Neural cell (in vitro differentiated cells): ENCODE results near the gene YIPF5.

Experiments used
- CTCF ChIP-seq: fragments of 450-650 bp; IDR thresholded peaks from 2 replicates; pipeline ENCODE4 v1.5.1; 2014; ENCODE audit warnings: antibody characterized with exemption, mild to moderate bottlenecking, moderate library complexity; ENCODE audit not compliant: poor library complexity, severe bottlenecking
- EP300 ChIP-seq: fragments of 450-650 bp; conservative IDR thresholded peaks from 2 replicates; pipeline ENCODE4 v1.6.1; 2014; ENCODE audit warnings: antibody characterized with exemption, mild to moderate bottlenecking, moderate library complexity; ENCODE audit not compliant: poor library complexity, severe bottlenecking
- EZH2 ChIP-seq: fragments of 200-600, 300-800 bp; shearing (Covaris generic), sonication (generic); IDR thresholded peaks from 2 replicates; pipeline ENCODE4 v1.6.1; 2014; ENCODE audit warnings: antibody characterized with exemption, low read length, borderline replicate concordance, mild to moderate bottlenecking; ENCODE audit not compliant: insufficient read depth, poor library complexity, severe bottlenecking
- POLR2AphosphoS5 ChIP-seq: IDR thresholded peaks from 2 replicates; pipeline ENCODE4 v1.6.1; 2012
- RAD21 ChIP-seq: fragments of 450-650 bp; conservative IDR thresholded peaks from 2 replicates; pipeline ENCODE4 v1.6.1; 2014; ENCODE audit warnings: antibody characterized with exemption, mild to moderate bottlenecking, moderate library complexity
- REST ChIP-seq: IDR thresholded peaks from 2 replicates; pipeline ENCODE4 v1.6.1; 2012; ENCODE audit warnings: borderline replicate concordance
- SMC3 ChIP-seq: fragments of 450-650 bp; conservative IDR thresholded peaks from 2 replicates; pipeline ENCODE4 v1.6.1; 2014; ENCODE audit warnings: antibody characterized with exemption, mild to moderate bottlenecking, moderate library complexity; ENCODE audit not compliant: poor library complexity

- TF ChIP-seq CTCF, result no peak
- TF ChIP-seq RAD21, result no peak
- TF ChIP-seq SMC3, result no peak
- no peak for TF ChIP-seq EP300
- no peak for TF ChIP-seq EZH2
- peak; percentile 16 for TF ChIP-seq REST
- no peak for TF ChIP-seq POLR2AphosphoS5
Measured at GRCh38 chr5:144117412-144117811, 53.0 kb downstream of the YIPF5 start.
